Ishikawa (cell line): ENCODE data around the gene ANAPC4.

ENCODE experiments used
- CEBPB ChIP-seq: IDR thresholded peaks from 2 replicates; pipeline ENCODE4 v1.6.1; 2012
- CREB1 ChIP-seq: IDR thresholded peaks from 2 replicates; pipeline ENCODE4 v1.6.1; 2012; ENCODE audit warnings: low read depth
- EGR1 ChIP-seq: IDR thresholded peaks from 2 replicates; pipeline ENCODE4 v1.6.1; 2012
- EP300 ChIP-seq: IDR thresholded peaks from 2 replicates; pipeline ENCODE4 v1.6.1; 2012; ENCODE audit warnings: borderline replicate concordance
- FOXM1 ChIP-seq: IDR thresholded peaks from 2 replicates; pipeline ENCODE4 v1.6.1; 2012; ENCODE audit warnings: low read depth, borderline replicate concordance
- MAX ChIP-seq: IDR thresholded peaks from 2 replicates; pipeline ENCODE4 v1.6.1; 2012
- NFIC ChIP-seq: IDR thresholded peaks from 2 replicates; pipeline ENCODE4 v1.6.1; 2012
- RAD21 ChIP-seq: IDR thresholded peaks from 2 replicates; pipeline ENCODE4 v1.6.1; 2012; ENCODE audit warnings: low read depth
- REST ChIP-seq: IDR thresholded peaks from 2 replicates; pipeline ENCODE4 v1.6.1; 2012; ENCODE audit warnings: low read depth, mild to moderate bottlenecking
- TAF1 ChIP-seq: IDR thresholded peaks from 2 replicates; pipeline ENCODE4 v1.6.1; 2012; ENCODE audit warnings: low read depth, mild to moderate bottlenecking
- TCF12 ChIP-seq: IDR thresholded peaks from 2 replicates; pipeline ENCODE4 v1.6.1; 2012; ENCODE audit warnings: low read depth
- TEAD4 ChIP-seq: IDR thresholded peaks from 2 replicates; pipeline ENCODE4 v1.6.1; 2012
- USF1 ChIP-seq: IDR thresholded peaks from 2 replicates; pipeline ENCODE4 v1.6.1; 2012
- YY1 ChIP-seq: IDR thresholded peaks from 2 replicates; pipeline ENCODE4 v1.6.1; 2012; ENCODE audit warnings: low read depth
- ZBTB7A ChIP-seq: IDR thresholded peaks from 2 replicates; pipeline ENCODE4 v1.6.1; 2012; ENCODE audit warnings: low read depth

The ANAPC4 gene

GRCh38 chr4:25446611-25447010 lies 69.5 kb downstream of the ANAPC4 start:
- TF ChIP-seq EP300 (peak; percentile 86), NFIC (peak; percentile 50), ZBTB7A (no peak; the same call in 1 of the 2 replicates), TCF12 (peak; percentile 76), CREB1 (no peak), FOXM1 (peak; percentile 78), CEBPB (no peak), RAD21 (0 out of 2 replicates have a peak, but pooled peaks have one; percentile 3), EGR1 (no peak), TEAD4 (peak; percentile 57)

GRCh38 chr4:25448379-25449109 lies 71.5 kb downstream of the ANAPC4 start:
- TF ChIP-seq REST (no peak), ZBTB7A (no peak), EGR1 (no peak), MAX (no peak), YY1 (no peak), CEBPB (no peak), CREB1 (no peak), FOXM1 (no peak), USF1 (no peak), NFIC (no peak), TCF12 (no peak), EP300 (no peak), TAF1 (no peak), TEAD4 (no peak), RAD21 (no peak)

GRCh38 chr4:25449270-25449669 lies 72.2 kb downstream of the ANAPC4 start:
- TF ChIP-seq FOXM1 (no peak), ZBTB7A (no peak), MAX (no peak), TAF1 (no peak), USF1 (no peak), EGR1 (no peak), EP300 (no peak), TEAD4 (no peak), CREB1 (no peak), RAD21 (no peak), TCF12 (no peak), YY1 (no peak), NFIC (no peak), CEBPB (no peak)

GRCh38 chr4:25449688-25450087 lies 72.6 kb downstream of the ANAPC4 start:
- TF ChIP-seq FOXM1 (no peak), EGR1 (no peak), YY1 (no peak), NFIC (no peak), RAD21 (no peak), CEBPB (no peak), REST (no peak), ZBTB7A (no peak), EP300 (no peak), MAX (no peak), TAF1 (no peak), TEAD4 (no peak), TCF12 (no peak), USF1 (no peak), CREB1 (no peak)

- TF ChIP-seq FOXM1 (no peak), NFIC (peak; percentile 35; the same call in 1 of the 2 replicates), EP300 (peak; percentile 39; the same call in 1 of the 2 replicates), EGR1 (no peak), RAD21 (no peak)
These were observed 73.4 kb downstream of the ANAPC4 start for GRCh38 chr4:25450491-25450901.
